ENCODE results near the gene VAMP4.

DNA sequence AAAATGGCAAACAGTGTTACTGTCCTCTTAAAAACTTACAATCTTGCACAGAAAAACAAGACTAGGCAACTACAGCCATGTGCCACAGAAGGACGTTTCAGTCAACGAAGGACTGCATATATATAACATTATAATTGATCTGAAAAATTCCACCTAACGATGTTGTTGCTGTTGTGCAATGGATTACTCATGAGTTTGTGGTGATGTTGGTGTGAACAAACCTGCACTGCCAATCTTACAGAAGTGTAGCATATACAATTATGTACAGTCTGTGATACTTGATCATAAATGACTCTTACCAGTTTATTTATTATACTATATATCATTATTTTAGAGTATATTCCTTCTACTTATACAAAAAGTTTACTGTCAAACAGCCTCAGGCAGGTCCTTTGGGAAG, 6.8 kb upstream of the VAMP4 start:
- TF ChIP-seq ELF4 (IDR thresholded peaks at IDR 0.05) (no peak), SUZ12 (IDR thresholded peaks at IDR 0.05) (no peak), SP1 (IDR thresholded peaks at IDR 0.05) (no peak), BHLHE40 (IDR thresholded peaks at IDR 0.05; ENCODE audit: borderline replicate concordance) (no peak), ZNF384 (IDR thresholded peaks at IDR 0.05) (no peak)
